D721Med (cell line): ENCODE data around the gene SHB.

Experiments
- DNase-seq: peaks from one replicate; pipeline ENCODE4 v3.0.0; 2011; ENCODE audit warnings: low spot score; ENCODE audit not compliant: insufficient read length
- FAIRE-seq: peaks from 2 replicates; lab custom pipeline; 2011; peaks lifted over from hg19 to GRCh38; lab: Jason Lieb, UNC
- TF ChIP-seq, protein P1 (sequence below): IDR thresholded peaks from 2 replicates; pipeline ENCODE4 v1.5.1; 2012; ENCODE audit warnings: mild to moderate bottlenecking, control low read depth; ENCODE audit not compliant: insufficient read depth; ENCODE audit errors: missing control alignments

Gene SHB

DNA sequence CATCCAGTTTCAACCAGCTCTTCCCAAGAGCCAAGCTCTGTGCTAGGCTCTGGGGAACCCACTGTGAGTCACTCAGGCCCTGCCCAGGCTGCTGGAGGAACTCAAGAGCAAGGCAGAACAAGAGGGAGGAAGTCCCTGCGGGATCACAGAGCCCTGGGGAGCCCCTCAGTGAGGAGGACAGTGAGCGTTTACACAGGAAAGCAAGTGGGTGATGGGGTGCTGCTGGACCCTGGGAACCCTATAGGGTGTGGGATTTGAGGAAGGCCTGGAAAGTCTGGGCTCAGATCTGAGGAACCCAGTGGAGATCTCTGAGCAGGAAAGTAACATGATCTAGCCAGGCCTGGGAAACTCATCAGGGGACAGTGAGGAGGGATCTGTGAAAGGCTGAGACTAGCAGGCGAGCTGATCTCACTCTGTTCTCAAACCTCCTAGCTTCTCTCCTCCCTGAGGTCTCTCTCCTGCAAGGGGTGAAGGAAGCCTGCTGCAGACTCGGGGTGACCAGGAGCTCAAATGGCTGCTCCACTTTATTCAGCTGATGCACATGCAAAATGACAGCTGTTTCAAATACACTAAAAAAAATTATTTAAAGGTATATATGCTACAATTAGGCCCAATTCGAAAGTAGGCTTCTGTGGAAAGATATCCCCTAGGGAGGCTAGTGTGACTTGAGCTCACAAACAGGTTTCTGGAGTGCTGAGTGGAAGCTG lies 70.0 kb downstream of the SHB start:
- DNase-seq (no peak), FAIRE-seq (no peak)
- TF ChIP-seq, protein P1, sequence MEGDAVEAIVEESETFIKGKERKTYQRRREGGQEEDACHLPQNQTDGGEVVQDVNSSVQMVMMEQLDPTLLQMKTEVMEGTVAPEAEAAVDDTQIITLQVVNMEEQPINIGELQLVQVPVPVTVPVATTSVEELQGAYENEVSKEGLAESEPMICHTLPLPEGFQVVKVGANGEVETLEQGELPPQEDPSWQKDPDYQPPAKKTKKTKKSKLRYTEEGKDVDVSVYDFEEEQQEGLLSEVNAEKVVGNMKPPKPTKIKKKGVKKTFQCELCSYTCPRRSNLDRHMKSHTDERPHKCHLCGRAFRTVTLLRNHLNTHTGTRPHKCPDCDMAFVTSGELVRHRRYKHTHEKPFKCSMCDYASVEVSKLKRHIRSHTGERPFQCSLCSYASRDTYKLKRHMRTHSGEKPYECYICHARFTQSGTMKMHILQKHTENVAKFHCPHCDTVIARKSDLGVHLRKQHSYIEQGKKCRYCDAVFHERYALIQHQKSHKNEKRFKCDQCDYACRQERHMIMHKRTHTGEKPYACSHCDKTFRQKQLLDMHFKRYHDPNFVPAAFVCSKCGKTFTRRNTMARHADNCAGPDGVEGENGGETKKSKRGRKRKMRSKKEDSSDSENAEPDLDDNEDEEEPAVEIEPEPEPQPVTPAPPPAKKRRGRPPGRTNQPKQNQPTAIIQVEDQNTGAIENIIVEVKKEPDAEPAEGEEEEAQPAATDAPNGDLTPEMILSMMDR = no peak

DNA sequence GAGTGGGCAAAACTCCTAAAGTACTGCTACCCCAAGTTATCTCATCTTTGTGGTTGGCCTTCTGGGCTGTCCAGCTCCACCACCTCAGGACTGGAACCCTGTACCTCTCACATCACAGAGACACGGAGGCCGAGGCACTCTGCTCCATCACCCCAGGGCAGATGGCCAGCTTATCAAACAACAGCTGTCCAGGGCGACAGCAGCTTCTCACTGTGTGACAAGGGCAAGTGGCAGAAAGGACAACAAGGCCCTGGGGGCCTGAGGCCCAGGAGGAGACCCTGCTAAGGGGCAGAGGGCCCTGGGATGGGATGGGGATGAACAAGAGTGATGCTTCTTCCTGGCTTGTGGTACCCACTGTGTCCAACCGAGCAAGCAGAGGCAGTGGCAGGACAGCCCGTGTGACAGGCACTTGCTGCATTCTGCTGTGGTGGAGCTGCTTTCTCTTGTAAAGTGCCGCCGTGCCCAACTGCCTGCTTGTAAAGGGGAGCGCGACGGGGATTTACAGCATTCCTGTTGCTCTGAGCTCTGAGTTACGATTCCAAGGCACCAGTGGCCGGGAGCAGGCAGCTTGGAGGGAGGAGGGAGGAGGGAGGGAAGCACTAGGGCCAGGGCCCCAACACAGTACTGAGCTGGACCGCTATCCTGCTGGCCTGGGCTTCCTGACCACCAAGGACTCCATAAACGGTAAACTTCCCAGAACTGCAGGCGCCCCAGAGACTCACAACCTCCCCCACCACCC lies 71.2 kb downstream of the SHB start:
- DNase-seq = no peak
- FAIRE-seq = no peak
- TF ChIP-seq, protein P1 = no peak

DNA sequence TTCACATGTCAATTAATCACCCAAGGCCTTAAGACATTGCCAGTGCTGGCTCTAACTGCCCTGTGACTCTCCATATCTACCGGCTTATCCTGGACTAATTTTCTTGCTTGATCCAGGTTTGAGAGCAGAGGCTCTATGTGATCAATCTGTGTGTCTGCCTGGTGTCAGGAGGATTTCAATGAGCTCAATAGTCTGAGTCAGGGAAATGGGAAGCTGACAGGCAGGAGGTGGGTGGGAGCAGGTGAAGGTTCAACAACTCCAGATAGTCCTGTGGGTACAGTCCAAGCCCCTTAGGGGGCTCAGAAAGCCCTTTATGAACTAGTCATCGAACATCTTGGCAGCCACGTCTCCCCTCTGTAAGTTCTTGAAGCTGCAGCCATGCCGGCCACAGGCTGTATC lies 72.2 kb downstream of the SHB start:
- FAIRE-seq = no peak
- DNase-seq = no peak
- TF ChIP-seq, protein P1 = no peak

DNA sequence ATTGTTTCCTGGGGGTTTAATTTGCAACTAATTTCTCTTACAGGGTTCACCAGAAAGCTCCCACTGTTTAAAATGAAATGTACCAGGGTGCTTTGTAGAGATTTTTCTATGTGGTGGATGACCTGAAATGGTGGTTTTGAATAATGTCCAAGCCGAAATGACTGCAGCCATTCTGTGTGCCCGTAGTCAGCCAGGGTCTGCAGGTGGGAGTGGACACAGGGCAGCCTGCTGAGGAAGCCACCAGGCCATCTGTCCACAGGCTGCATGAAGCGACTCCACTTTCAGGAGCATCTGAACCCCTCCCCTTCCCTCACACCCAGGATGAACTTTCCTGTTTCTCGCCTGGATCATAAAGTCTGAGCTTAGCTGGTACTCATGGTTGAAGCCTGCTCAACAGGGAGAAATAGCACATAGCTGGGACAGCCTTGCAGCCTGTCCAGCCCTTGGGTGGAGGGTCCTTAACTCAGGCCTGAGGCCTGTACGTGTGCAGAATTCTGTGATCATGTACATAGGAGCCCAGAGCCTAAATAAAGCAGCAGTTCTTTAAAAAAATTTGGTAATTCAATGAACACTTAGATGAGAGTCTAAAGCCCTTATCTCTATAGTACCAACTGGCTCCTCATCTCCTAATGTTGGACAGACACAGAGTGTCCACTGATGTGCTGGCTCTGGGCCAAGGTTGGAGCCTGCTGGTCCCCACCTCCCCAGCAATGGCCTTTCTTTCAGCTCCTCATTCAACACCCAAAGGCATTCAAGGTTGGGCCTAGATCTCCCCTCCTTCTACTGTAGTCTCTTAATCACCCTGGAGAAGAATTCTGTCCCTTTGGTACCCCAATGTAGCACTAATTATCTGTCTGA lies 72.8 kb downstream of the SHB start:
- FAIRE-seq = no peak
- TF ChIP-seq, protein P1 = no peak

DNA sequence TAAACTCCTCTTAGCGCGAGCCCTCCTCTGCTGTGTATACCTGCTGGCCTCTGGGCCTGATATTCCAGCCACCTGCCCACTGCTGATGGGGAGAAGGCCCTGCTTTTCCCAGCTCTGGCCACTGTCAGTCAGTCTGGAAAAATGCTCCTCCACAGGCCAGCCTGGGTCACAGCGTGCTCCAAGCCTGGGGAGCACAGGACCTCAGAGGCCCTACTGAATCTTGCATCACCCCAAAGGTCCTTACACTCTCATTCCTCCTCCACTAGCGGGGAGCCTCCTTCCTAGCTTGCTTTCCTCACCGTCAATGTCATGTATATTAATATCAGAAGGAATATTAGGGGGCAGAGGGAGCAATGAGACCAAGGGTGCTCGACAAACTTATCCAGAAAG lies 73.7 kb downstream of the SHB start:
- TF ChIP-seq, protein P1 = no peak
- DNase-seq (no peak), FAIRE-seq (no peak)

More for the DNA sequence above, 72.8 kb downstream of the SHB start:
- no peak for DNase-seq

DNA sequence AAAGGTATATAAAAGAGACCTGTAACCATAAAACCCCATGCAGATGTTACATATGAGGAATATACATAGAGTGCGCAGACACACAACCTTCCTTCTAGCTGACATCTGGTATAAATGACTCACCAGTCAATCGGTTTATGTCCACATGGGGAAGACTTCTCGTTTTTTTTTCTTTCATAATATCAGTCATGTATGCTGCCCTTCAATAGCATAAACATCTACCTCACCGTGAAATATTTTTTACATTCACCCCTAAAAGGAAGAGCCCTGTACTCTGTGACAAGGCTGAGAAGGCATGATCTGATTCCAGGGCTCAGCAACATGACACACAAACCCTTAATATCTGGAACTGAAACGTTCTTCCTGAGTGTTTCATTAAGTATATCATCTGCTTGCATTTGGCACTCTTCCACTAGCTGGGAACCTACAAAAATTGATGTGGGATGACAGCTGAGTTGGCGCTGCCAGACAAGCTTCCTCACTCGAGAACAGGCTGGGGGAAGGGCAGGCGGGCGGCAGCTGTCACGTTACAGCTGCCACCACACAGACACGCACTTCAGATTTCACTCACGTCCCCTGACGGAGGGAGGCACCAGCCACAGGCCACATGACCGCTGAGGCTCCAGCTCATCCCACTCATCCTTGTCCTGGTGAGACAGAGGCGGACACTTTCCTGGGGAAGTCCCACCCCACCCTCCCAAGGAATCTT lies 74.2 kb downstream of the SHB start:
- TF ChIP-seq, protein P1 = no peak
- DNase-seq = no peak
- no peak for FAIRE-seq
